GM21737 (cell line): ENCODE measurements around the gene TPRN.

Experiments
- ATAC-seq: cut with Tn5 transposase; IDR thresholded peaks from one replicate; pipeline ENCODE4 v1.9.1; 2021; ENCODE audit warnings: mild to moderate bottlenecking, moderate library complexity; ENCODE audit not compliant: unreplicated experiment

The TPRN gene

DNA sequence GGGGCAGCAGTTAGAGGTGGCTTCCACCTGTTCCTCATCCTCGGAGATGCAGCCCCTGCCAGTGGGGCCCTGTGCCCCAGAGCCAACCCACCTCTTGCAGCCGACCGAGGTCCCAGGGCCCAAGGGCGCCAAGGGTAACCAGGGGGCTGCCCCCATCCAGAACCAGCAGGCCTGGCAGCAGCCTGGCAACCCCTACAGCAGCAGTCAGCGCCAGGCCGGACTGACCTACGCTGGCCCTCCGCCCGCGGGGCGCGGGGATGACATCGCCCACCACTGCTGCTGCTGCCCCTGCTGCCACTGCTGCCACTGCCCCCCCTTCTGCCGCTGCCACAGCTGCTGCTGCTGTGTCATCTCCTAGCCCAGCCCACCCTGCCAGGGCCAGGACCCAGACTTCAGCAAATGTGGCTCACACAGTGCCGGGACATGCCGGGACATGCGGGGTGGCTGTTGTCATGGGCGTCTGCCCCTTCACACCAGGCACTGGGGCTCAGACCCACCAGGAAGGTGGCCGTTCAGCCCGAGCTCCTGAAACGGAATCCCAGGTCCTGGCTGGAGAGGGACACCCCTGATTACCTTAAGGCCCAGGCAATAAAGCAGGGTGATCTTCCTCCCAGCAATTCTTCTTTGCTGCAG lies 25.3 kb upstream of the TPRN start:
- no peak for ATAC-seq

DNA sequence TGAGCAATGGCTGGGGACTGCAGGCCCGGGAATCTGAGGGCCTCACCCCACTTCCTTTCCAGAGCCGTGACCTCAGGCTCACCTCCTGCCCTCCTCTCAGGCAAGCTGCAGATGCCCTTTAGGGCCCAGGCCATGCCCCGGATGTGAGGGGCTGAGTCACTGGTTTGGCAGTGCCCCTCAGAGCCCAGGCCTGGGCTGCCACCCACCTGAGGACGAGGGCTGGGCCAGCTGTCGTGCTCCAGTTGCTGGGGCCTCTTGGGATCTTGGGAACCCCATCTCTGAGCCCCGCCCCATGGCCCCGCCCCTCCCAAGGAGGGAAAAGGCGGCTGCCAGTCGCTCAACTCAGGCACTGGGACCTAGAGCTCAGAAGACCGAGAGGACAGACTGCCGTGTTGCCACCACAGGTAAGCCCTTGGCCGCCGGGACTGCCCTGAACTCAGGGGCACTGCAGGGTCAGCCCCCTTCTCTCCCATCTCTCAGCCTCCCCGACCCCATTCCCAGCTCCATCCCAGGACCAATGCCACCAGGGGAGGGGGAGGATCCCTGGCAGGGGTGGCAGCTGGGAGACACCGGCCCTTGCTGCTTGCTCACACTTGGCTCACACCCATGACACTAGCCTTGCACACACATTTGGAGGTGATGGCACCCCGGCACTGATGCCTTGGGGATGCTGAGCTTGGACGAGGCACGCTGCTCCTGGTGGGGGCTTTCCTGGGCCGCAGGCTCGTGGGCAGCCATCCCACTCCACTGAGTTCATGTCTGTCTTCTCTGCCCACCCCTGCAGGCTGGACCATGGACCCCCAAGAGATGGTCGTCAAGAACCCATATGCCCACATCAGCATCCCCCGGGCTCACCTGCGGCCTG lies 24.5 kb upstream of the TPRN start, which contains the start of gene CYSRT1:
TSS of gene CYSRT1 (plus strand) at position 345 of the 865 bp plus-strand sequence. CDS start at position 793, 448 bp downstream.
- ATAC-seq, result no peak

DNA sequence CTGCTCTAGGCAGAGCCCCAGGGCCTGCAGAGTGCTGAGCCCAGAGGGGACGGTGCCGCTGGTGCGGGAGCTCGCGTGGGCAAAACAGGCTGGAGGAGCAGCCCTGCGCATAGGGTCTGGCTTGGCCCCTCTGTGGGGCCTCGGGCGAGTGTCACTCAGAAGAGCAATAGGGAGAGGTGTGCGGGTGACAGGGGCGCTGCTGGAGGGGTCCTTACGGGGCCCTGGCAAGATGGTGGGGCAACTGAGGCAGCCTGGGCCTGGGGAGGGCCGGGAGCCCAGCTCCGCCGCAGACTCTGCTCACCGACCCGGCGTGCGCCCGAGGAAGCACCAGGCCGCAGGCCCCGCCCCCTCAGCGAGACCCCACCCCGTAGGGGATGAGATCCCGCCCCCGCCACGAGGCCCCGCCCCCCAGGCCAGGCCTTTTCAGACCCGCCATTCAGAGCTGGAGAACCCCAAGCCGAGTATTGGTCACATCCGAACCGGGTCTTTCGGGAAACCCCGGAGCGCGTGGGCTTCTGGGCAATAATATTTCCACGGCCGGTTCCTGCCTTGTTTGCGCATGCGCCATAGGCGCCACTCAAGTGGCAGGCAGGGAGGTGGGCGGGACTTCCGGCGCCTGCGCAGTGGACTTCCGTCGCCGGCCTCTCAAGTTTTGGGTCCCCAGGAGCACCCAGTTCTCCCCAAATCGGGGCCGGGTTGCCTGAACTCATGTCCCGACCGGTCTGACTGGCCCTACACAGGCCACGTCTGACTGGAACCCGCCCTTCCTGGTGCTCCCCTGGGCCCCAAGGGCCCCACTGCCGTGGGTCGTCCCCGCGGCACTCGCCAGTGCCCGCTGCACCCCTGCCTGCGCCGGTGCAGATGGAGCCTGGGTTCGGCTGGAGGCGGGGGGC lies 22.8 kb upstream of the TPRN start:
- peak; percentile 63 for ATAC-seq

GRCh38 chr9:137222190-137223077 lies 21.9 kb upstream of the TPRN start, which contains the start of gene RNF208:
RNF208 (minus strand) TSS chr9:137222240; CDS start chr9:137221212, 1,028 bp downstream.
- no peak for ATAC-seq

GRCh38 chr9:137221506-137222111 lies 21.1 kb upstream of the TPRN start:
- no peak for ATAC-seq

GRCh38 chr9:137221095-137221505 lies 20.6 kb upstream of the TPRN start:
- ATAC-seq, result no peak

- ATAC-seq, result no peak
These were observed 20.0 kb upstream of the TPRN start for GRCh38 chr9:137220317-137221094.

- no peak for ATAC-seq
These were observed 19.3 kb upstream of the TPRN start for GRCh38 chr9:137219757-137220316.

- no peak for ATAC-seq
These were observed 18.3 kb upstream of the TPRN start for GRCh38 chr9:137218754-137219271.

DNA sequence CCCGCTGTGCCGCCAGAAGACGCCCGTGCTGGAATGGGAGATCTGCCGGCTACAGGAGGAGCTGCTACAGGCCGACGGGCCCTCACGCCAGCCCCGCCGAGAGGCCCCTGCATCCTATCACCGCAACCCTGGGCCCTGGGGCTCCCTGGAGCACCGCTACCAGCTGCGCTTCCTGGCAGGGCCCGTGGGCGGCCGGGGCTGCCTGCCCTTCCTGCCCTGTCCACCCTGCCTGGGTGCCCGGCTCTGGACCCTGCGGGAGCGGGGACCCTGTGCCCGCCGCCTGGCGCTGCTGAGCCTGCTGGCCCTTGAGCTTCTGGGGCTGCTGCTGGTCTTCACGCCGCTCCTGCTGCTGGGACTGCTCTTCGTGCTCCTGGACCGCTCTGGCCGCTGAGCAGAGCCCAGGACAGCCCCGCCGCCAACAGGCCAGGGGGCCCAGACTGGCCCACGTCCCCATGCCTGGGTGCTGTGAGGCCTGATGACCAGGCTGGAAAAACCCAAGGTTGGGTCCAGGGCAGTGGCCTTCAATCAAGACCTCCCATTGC lies 17.7 kb upstream of the TPRN start:
- ATAC-seq, result no peak

DNA sequence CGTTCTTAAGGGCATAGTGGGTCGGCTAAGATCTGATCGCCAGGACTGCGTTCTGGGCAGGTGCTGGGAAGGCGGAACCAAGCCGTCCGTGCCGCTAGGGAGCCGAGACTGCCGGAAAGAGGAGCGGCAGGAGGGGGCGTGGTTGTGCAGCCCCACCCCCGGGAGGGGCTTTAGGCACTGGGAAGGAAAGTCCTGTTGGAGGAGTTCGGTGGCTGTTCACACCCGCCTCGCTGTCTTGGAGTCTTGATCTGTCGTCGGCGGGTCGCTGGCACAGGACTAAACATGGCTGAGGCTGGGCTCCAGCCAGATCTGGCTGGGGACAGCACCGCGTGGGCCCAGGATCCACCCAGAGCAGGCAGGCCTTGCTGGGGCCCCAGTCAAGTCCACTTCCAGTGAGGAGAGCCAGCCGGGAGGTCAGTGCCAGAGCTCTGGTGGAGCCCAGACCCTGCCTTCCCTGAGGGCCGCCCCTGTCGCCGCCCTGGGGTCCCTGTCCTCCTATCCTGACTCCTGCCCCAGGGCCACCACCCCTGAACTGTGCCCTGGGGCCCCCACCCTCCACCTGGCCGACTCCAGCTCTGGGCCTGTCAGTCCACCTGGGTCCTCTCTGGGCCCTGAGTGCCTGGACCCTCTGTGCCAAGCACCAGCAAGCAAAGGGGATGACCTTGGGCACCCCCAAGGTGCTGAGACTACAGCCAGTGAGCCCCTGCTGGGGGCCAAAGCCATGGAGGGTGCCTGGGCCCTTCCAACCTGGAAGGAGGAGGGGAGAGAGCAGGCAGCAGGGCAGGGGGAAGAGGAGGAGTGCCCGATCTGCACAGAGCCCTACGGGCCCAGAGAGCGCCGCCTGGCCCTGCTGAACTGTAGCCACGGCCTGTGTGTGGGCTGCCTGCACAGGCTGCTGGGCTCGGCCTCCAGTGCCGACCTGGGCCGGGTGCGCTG lies 17.0 kb upstream of the TPRN start:
- no peak for ATAC-seq

GRCh38 chr9:137216188-137216965 lies 15.8 kb upstream of the TPRN start:
- no peak for ATAC-seq

DNA sequence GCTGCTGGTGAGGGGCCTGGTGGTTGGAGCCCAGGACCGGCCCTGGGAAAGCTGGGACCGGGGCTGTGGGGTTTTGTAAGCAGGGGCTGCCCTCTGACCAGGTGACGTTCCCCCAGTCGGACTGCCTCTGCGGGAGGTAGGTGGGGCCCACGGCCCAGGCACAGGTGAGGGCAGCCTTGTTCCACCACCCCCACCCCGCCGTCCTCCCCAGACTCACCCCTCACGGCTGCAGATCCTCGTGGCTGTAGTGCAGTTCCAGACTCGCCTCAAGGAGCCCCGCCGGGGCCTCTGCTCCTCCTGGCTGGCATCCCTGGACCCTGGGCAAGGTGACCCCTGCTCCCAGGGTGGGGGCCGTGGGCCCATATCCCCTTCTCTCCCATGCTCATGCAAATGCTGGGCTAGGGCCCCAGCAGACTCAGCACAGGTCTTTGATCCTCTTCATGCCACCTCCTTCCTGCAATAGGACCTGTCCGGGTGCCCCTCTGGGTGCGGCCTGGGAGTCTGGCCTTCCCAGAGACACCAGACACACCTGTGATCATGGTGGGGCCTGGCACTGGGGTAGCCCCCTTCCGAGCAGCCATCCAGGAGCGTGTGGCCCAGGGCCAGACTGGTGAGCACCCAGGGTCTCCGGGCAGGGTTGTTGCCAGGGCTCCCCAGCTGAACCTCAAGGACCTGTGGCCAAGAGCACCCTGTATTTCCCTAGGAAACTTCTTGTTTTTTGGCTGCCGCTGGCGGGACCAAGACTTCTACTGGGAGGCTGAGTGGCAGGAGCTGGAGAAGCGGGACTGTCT lies 14.8 kb upstream of the TPRN start:
- ATAC-seq, result no peak

- ATAC-seq, result no peak
These were observed 14.1 kb upstream of the TPRN start for GRCh38 chr9:137214620-137215019.
